Glutamatergic neuron (in vitro differentiated cells): ENCODE measurements around the gene ANKRD12. TPM values are rescaled to one million over a fixed set of nuclear protein-coding genes. Genes with fewer than 3 reads are reported as not detected.

Experiments
- DNase-seq: peaks from one replicate; pipeline ENCODE4 v3.0.0; 2022
- H3K27ac Mint-ChIP-seq: one replicate; pipeline ENCODE4 v1.8.0; 2020; ENCODE audit warnings: mild to moderate bottlenecking, mixed read lengths, inconsistent platforms; ENCODE audit not compliant: unreplicated experiment
- H3K27me3 Mint-ChIP-seq: one replicate; pipeline ENCODE4 v1.8.0; 2020; ENCODE audit warnings: mild to moderate bottlenecking, moderate library complexity, mixed read lengths, inconsistent platforms; ENCODE audit not compliant: unreplicated experiment
- H3K36me3 Mint-ChIP-seq: one replicate; pipeline ENCODE4 v1.8.0; 2020; ENCODE audit warnings: mild to moderate bottlenecking, mixed read lengths, inconsistent platforms; ENCODE audit not compliant: unreplicated experiment
- H3K4me1 Mint-ChIP-seq: one replicate; pipeline ENCODE4 v1.8.0; 2020; ENCODE audit warnings: mild to moderate bottlenecking, low read depth, mixed read lengths, inconsistent platforms; ENCODE audit not compliant: unreplicated experiment
- H3K4me3 Mint-ChIP-seq: one replicate; pipeline ENCODE4 v1.8.0; 2020; ENCODE audit warnings: mild to moderate bottlenecking, mixed read lengths, inconsistent platforms; ENCODE audit not compliant: unreplicated experiment
- H3K9me3 Mint-ChIP-seq: one replicate; pipeline ENCODE4 v1.8.0; 2020; ENCODE audit warnings: mild to moderate bottlenecking, moderate library complexity, mixed read lengths, inconsistent platforms; ENCODE audit not compliant: unreplicated experiment
- total RNA-seq: library from RNA; stranded (reverse); fragmentation: NEBNext Ultra II Directional; extraction: Animal tissue kit (Norgen Biotek cat#: 25700); gene quantifications from one replicate; pipeline ENCODE4 v1.2.1, GENCODE V29; 2021; ENCODE audit not compliant: unreplicated experiment
- TF ChIP-seq, protein P1 (sequence below): fragments of 200-600 bp; sonication (generic); IDR thresholded peaks from one replicate; pipeline ENCODE4 v1.5.0; 2021; ENCODE audit not compliant: partially characterized antibody, unreplicated experiment

ANKRD12 gene
- total RNA-seq, 1 donor from 2014 or later: 41.6 TPM

DNA sequence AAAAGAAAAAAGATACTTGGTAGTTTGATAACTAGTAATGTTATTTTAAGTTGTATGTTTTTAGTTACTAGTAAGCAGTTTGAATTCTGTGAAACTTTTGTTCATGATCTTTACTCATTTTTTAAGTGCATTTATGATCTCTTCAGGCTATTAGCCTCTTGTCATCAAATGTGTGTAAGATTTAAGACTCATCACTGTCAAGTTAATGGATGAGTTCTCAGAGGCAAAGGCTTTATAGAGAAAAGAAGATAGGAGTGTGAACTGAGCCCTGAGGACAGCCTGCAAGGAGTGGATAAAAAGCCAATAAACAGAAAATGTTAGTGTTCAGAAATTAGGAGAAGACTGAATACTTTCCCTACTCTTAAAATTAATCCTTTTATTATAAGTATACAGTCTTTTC lies 20.6 kb upstream of the ANKRD12 start:
- TF ChIP-seq, protein P1, sequence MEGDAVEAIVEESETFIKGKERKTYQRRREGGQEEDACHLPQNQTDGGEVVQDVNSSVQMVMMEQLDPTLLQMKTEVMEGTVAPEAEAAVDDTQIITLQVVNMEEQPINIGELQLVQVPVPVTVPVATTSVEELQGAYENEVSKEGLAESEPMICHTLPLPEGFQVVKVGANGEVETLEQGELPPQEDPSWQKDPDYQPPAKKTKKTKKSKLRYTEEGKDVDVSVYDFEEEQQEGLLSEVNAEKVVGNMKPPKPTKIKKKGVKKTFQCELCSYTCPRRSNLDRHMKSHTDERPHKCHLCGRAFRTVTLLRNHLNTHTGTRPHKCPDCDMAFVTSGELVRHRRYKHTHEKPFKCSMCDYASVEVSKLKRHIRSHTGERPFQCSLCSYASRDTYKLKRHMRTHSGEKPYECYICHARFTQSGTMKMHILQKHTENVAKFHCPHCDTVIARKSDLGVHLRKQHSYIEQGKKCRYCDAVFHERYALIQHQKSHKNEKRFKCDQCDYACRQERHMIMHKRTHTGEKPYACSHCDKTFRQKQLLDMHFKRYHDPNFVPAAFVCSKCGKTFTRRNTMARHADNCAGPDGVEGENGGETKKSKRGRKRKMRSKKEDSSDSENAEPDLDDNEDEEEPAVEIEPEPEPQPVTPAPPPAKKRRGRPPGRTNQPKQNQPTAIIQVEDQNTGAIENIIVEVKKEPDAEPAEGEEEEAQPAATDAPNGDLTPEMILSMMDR: no peak
- Mint-ChIP-seq H3K27me3 (no peaks in the 10 kb centered on the region), H3K36me3 (no peaks in the 10 kb centered on the region), H3K9me3 (no peaks in the 10 kb centered on the region), H3K27ac (no peak overlapping the region), H3K4me1 (peaks cover 12% of the 10 kb centered on the region), H3K4me3 (no peak overlapping the region)
- DNase-seq: no peak

DNA sequence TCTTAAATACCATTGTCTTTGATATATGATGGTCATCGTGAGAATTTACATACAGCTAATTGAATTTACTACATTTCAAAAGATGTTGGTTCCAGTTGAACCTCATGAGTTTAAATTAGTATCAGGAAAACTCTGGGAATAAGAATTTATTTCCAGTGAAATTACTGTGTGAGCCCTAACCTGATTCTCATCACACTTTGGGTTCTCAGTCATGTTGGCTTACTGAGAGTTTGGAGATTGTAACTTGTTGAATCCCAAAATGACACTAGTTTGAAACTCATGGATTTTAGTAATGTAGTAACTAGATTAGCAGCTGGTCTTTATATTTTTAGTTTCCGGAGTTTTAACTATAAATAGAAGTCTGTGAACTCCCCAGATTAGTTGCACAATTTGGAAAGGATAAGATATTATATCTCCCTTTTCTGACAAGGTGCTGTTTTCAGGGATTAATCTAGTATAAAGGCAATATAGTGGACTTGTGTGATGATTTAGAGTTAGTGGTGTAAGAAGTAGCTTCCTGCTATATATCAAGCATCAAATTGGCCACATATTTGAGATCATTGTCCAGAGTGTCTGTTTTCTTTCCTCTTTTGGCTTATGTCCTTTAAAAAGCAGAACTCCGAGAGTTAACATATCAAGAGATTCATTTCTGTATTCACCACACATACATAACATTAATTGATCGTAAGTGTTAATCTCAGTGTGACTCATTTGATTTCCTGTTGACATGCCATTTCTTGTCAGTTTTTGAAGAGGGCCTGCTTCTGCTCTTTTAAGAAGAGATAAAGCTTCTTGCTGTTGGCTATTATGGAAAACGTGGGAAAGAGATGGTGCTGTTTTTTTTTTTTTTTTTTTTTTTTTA lies 18.4 kb upstream of the ANKRD12 start:
- Mint-ChIP-seq H3K9me3 (no peaks in the 10 kb centered on the region), H3K27ac (peak overlapping the region; percentile 52), H3K27me3 (no peaks in the 10 kb centered on the region), H3K4me3 (no peak overlapping the region), H3K36me3 (no peaks in the 10 kb centered on the region), H3K4me1 (peaks cover 9% of the 10 kb centered on the region)
- DNase-seq: no peak
- TF ChIP-seq, protein P1: no peak

DNA sequence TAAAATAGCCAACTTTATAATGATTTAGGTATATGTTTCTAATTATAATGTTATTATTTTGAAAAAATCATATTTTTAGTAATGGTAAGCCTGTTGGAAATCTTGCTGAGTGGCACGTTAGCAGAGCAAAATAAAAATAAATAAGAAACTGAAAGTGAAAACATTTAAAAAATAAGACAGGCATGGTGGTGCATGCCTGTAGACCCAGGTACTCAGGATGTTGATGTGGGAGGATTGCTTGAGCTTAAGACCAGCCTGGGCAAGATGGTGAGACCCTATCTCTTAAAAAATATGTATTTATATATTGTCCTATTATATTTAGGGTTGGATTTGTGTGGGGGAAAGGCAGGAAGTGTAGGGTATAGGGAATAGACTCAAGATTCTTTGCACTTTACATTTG lies 15.8 kb upstream of the ANKRD12 start:
- TF ChIP-seq, protein P1: no peak
- Mint-ChIP-seq H3K4me1 (peaks cover 4% of the 10 kb centered on the region), H3K9me3 (no peaks in the 10 kb centered on the region), H3K36me3 (no peaks in the 10 kb centered on the region), H3K27ac (no peak overlapping the region), H3K27me3 (no peaks in the 10 kb centered on the region), H3K4me3 (no peak overlapping the region)
- DNase-seq: no peak

DNA sequence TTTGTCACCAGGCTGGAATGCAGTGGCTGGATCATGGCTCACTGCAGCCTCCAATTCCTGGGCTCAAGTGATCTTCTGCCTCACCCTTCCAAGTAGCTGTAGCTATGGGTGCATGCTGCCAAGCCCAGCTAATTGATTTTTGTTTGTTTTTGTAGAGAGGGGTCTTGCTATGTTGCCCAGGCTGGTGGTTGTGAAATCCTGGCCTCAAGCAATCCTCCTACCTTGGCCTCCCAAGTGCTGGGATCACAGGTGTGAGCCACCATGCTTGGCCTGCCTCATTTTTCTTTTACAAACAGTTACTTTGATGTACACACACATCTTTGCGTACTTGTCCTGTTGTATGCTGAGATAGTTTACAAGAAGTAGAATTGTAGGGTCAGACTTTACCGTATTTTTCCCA lies 13.1 kb upstream of the ANKRD12 start:
- H3K9me3 Mint-ChIP-seq: no peaks in the 10 kb centered on the region
- peaks cover 2% of the 10 kb centered on the region for H3K4me1 Mint-ChIP-seq
- H3K27me3 Mint-ChIP-seq: no peaks in the 10 kb centered on the region
- no peak overlapping the region for H3K27ac Mint-ChIP-seq
- H3K36me3 Mint-ChIP-seq: no peaks in the 10 kb centered on the region
- no peak overlapping the region for H3K4me3 Mint-ChIP-seq
- TF ChIP-seq, protein P1: no peak
- DNase-seq: no peak

DNA sequence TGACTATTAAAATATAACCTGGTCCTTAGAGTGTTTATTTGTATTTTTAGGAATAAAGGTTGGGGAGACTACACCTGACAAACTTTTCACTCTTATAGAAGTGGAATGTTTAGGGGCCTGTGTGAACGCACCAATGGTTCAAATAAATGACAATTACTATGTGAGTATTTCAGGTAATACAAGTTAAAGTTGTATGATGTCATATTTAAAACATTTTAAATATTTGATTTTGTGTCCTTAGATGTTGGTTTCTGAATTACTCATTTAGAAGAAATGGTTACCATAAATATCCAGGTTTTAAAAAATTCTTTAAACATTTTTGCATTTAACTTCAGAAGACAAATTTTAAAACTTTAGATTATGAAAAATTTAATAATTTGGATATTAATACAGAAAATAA lies 11.8 kb upstream of the ANKRD12 start:
- TF ChIP-seq, protein P1: no peak
- H3K4me1 Mint-ChIP-seq: no peaks in the 10 kb centered on the region
- H3K36me3 Mint-ChIP-seq: no peaks in the 10 kb centered on the region
- H3K27me3 Mint-ChIP-seq: no peaks in the 10 kb centered on the region
- H3K9me3 Mint-ChIP-seq: no peaks in the 10 kb centered on the region
- no peak for DNase-seq
- H3K27ac Mint-ChIP-seq: no peak overlapping the region
- H3K4me3 Mint-ChIP-seq: no peak overlapping the region
